A549 (cell line): ENCODE data around the gene AKTIP. TPM values are rescaled to one million over a fixed set of nuclear protein-coding genes. Genes with fewer than 3 reads are reported as not detected.

Source experiments
- ATAC-seq, 2 experiments: fragments of 200-7000 bp in 1 of 2; fragments of >200 bp in 1 of 2; cut with Nextera tagmentation in 1 of 2; cut with Tn5 transposase in 1 of 2; 3 replicates each; pipeline versions ENCODE4 v1.8.0 to v1.9.1; 2018 to 2020; ENCODE audit warnings: mild to moderate bottlenecking in 1 of 2, moderate library complexity in 1 of 2
- CTCF ChIA-PET: fragments of 300-600 bp; sonication (Branson Sonifier 250); formaldehyde crosslinking; extraction: SDS; loops from one replicate; lab custom pipeline; 2021; ENCODE audit warnings: antibody characterized with exemption, inconsistent platforms; lab: Yijun Ruan, JAX
- POLR2A ChIA-PET: fragments of 350-600 bp; formaldehyde crosslinking; extraction: SDS; loops from one replicate; lab custom pipeline; 2021; ENCODE audit warnings: antibody characterized with exemption, inconsistent platforms; lab: Yijun Ruan, JAX
- DNase-seq, 2 experiments: peaks; one replicate each; pipeline versions ENCODE4 v3.0.0 to v3.0.0-alpha.2; 2011 to 2016; ENCODE audit warnings: low read depth in 1 of 2, low spot score in 1 of 2
- FAIRE-seq: peaks from 2 replicates; lab custom pipeline; 2011; peaks lifted over from hg19 to GRCh38; lab: Jason Lieb, UNC
- H3K27ac ChIP-seq, 2 experiments: fragments of >200 bp; sonication (Bioruptor Twin); formaldehyde crosslinking; 3 replicates each; pipeline ENCODE4 v1.5.1; 2016 to 2017
- H3K4me1 ChIP-seq: fragments of >200 bp; sonication (Bioruptor Twin); formaldehyde crosslinking; 3 replicates; pipeline ENCODE4 v1.6.1; 2016
- H3K4me2 ChIP-seq: fragments of >200 bp; sonication (Bioruptor Twin); formaldehyde crosslinking; 3 replicates; pipeline ENCODE4 v1.6.1; 2016
- H3K4me3 ChIP-seq: fragments of >200 bp; sonication (Bioruptor Twin); formaldehyde crosslinking; 3 replicates; pipeline ENCODE4 v1.5.1; 2016
- H3K9me3 ChIP-seq: fragments of >200 bp; sonication (Bioruptor Twin); formaldehyde crosslinking; 3 replicates; pipeline ENCODE4 v1.6.1; 2016
- BCL3 ChIP-seq: fragments of >200 bp; sonication (Bioruptor Twin); formaldehyde crosslinking; IDR thresholded peaks from 3 replicates; pipeline ENCODE4 v1.6.1; 2016
- BHLHE40 ChIP-seq: IDR thresholded peaks from 2 replicates; pipeline ENCODE4 v1.6.1; 2012; ENCODE audit warnings: low read depth, low read length, inconsistent platforms
- CBX2 ChIP-seq: fragments of 200-600 bp; sonication (generic); IDR thresholded peaks from 2 replicates; pipeline ENCODE4 v1.6.1; 2016; ENCODE audit warnings: low read depth, mild to moderate bottlenecking, borderline replicate concordance
- CBX8 ChIP-seq: fragments of 200-600 bp; sonication (generic); IDR thresholded peaks from 2 replicates; pipeline ENCODE4 v1.6.1; 2016
- EHMT2 ChIP-seq: fragments of 200-600 bp; sonication (generic); IDR thresholded peaks from 2 replicates; pipeline ENCODE4 v1.6.1; 2016; ENCODE audit warnings: antibody characterized with exemption, low read depth, mild to moderate bottlenecking, moderate library complexity
- FOXS1 ChIP-seq: fragments of 250-450 bp; sonication (Bioruptor Pico); IDR thresholded peaks from 2 replicates; pipeline ENCODE4 v1.5.0; 2020; ENCODE audit warnings: mild to moderate bottlenecking, moderate library complexity
- HES2 ChIP-seq: fragments of >200 bp; sonication (Bioruptor Twin); formaldehyde crosslinking; IDR thresholded peaks from 2 replicates; pipeline ENCODE4 v1.6.1; 2016
- HEYL ChIP-seq: fragments of 250-450 bp; sonication (Bioruptor Pico); IDR thresholded peaks from 2 replicates; pipeline ENCODE4 v1.8.0; 2021; ENCODE audit warnings: mild to moderate bottlenecking, moderate library complexity
- HMGXB4 ChIP-seq: fragments of 250-450 bp; sonication (Bioruptor Pico); IDR thresholded peaks from 2 replicates; pipeline ENCODE4 v1.5.0; 2021; ENCODE audit warnings: mild to moderate bottlenecking, moderate library complexity, borderline replicate concordance
- HOXB5 ChIP-seq: fragments of 250-450 bp; sonication (Bioruptor Pico); IDR thresholded peaks from 2 replicates; pipeline ENCODE4 v1.5.0; 2020; ENCODE audit warnings: mild to moderate bottlenecking, moderate library complexity
- KDM5A ChIP-seq: fragments of 200-600 bp; sonication (generic); IDR thresholded peaks from 2 replicates; pipeline ENCODE4 v1.6.1; 2016; ENCODE audit warnings: antibody characterized with exemption, mild to moderate bottlenecking
- MAX ChIP-seq: IDR thresholded peaks from 2 replicates; pipeline ENCODE4 v1.6.1; 2012
- MYC ChIP-seq: IDR thresholded peaks from 2 replicates; pipeline ENCODE4 v1.6.1; 2012; ENCODE audit warnings: mild to moderate bottlenecking, inconsistent platforms, low read length, improper control_type of control experiment, borderline replicate concordance
- NFE2L2 ChIP-seq: fragments of 150-350 bp; conservative IDR thresholded peaks from 2 replicates; pipeline ENCODE4 v1.6.1; 2014; ENCODE audit warnings: low read length
- NR3C1 ChIP-seq: fragments of >200 bp; sonication (Bioruptor Twin); formaldehyde crosslinking; IDR thresholded peaks from 3 replicates; pipeline ENCODE4 v1.6.1; 2017
- RARB ChIP-seq: fragments of 250-450 bp; sonication (Bioruptor Pico); IDR thresholded peaks from 2 replicates; pipeline ENCODE4 v1.8.0; 2021; ENCODE audit warnings: mild to moderate bottlenecking, moderate library complexity
- RCOR1 ChIP-seq: fragments of 150-350 bp; IDR thresholded peaks from 2 replicates; pipeline ENCODE4 v1.6.1; 2014; ENCODE audit warnings: antibody characterized with exemption, low read length, low read depth
- REST ChIP-seq: fragments of 200-600 bp; sonication (generic); IDR thresholded peaks from 2 replicates; pipeline ENCODE4 v1.6.1; 2016; ENCODE audit warnings: antibody characterized with exemption, mild to moderate bottlenecking, moderate library complexity
- RFX5 ChIP-seq: fragments of 450-650 bp; IDR thresholded peaks from 2 replicates; pipeline ENCODE4 v1.7.1; 2014; ENCODE audit warnings: antibody characterized with exemption, mild to moderate bottlenecking, moderate library complexity
- SREBF2 ChIP-seq: fragments of 450-650 bp; IDR thresholded peaks from 2 replicates; pipeline ENCODE4 v1.6.1; 2014; ENCODE audit warnings: mild to moderate bottlenecking, moderate library complexity
- TP53 ChIP-seq: fragments of 250-450 bp; sonication (Bioruptor Pico); IDR thresholded peaks from 2 replicates; pipeline ENCODE4 v1.5.0; 2021; ENCODE audit warnings: mild to moderate bottlenecking, moderate library complexity
- USF2 ChIP-seq: fragments of 450-650 bp; IDR thresholded peaks from 2 replicates; pipeline ENCODE4 v1.6.1; 2014; ENCODE audit warnings: antibody characterized with exemption
- WGBS: methylation state at CpG from one replicate; pipeline ENCODE4 v1.1.6; 2017; ENCODE audit errors: missing lambda C conversion rate; 5-methylcytosine and 5-hydroxymethylcytosine counted together
- polyA plus RNA-seq, 4 experiments: library from polyadenylated mRNA; depleted of rRNA in 3 of 4; stranded (reverse); fragments of >200 nt; fragmentation: RNase III in 1 of 4; extraction: RNeasy Plus Mini Kit Qiagen cat#74134 plus additional on column Dnase treatment in 1 of 4; gene quantifications; 2 replicates in 3 of 4; 3 replicates in 1 of 4; pipeline ENCODE4 v1.2.3, GENCODE V29; 2011 to 2017

AKTIP gene
- polyA plus RNA-seq, 2 of the 4 experiments (the other 2 are of a cell fraction) = 21.0 to 48.4 TPM

GRCh38 chr16:53530741-53531140, 27.7 kb upstream of the AKTIP start (continued):
- TF ChIP-seq REST = no peak
- no peak for TF ChIP-seq CBX8
- TF ChIP-seq MYC = no peak
- TF ChIP-seq NR3C1 = no peak

GRCh38 chr16:53530046-53530445, 27.0 kb upstream of the AKTIP start:
- CTCF ChIA-PET = interaction anchor here (1.0 to 2.2 kb wide), 3 partner anchors 18 to 20 kb away, joined by 4 to 6 read pairs (median 5); no protein-coding TSS in a partner anchor

GRCh38 chr16:53529513-53529912, 26.5 kb upstream of the AKTIP start:
- FAIRE-seq = no peak
- Histone ChIP-seq H3K27ac (no peak overlapping the region), H3K9me3 (no peaks in the 10 kb centered on the region), H3K4me2 (no peak overlapping the region)
- POLR2A ChIA-PET = interaction anchor here (0.6 kb wide), 1 partner anchor 176 kb away, joined by 3 read pairs; no protein-coding TSS in a partner anchor
- CTCF ChIA-PET = interaction anchor here (2.2 kb wide), 1 partner anchor 18 kb away, joined by 5 read pairs; no protein-coding TSS in a partner anchor
- no peak for ATAC-seq
- WGBS = 70% methylated on average over 14 of the region's 14 CpGs
- no peak for DNase-seq
- no peak for TF ChIP-seq BHLHE40
- TF ChIP-seq EHMT2 = no peak
- no peak for TF ChIP-seq HES2
- no peak for TF ChIP-seq MYC
- TF ChIP-seq HMGXB4 (CRISPR knock-in tag) = no peak
- no peak for TF ChIP-seq TP53 (CRISPR knock-in tag)
- TF ChIP-seq USF2 = no peak
- TF ChIP-seq RFX5 = no peak
- TF ChIP-seq MAX = no peak
- no peak for TF ChIP-seq NFE2L2
- TF ChIP-seq HEYL (CRISPR knock-in tag) = no peak
- no peak for TF ChIP-seq SREBF2
- TF ChIP-seq CBX2 = no peak
- no peak for TF ChIP-seq RCOR1
- no peak for TF ChIP-seq HOXB5 (CRISPR knock-in tag)
- TF ChIP-seq KDM5A = no peak
- TF ChIP-seq BCL3 = no peak
- TF ChIP-seq RARB = no peak
- TF ChIP-seq, all 56 proteins: peak for 0
- Histone ChIP-seq H3K4me1 (no peaks in the 10 kb centered on the region), H3K4me3 (no peak overlapping the region)

More at GRCh38 chr16:53530046-53530445, 27.0 kb upstream of the AKTIP start:
- POLR2A ChIA-PET = interaction anchor here (0.6 kb wide), 1 partner anchor 176 kb away, joined by 3 read pairs; no protein-coding TSS in a partner anchor
- TF ChIP-seq FOXS1 (CRISPR knock-in tag) = no peak
- H3K4me2 ChIP-seq = no peak overlapping the region
- ATAC-seq (no peak), FAIRE-seq (no peak), DNase-seq (no peak)
- H3K27ac ChIP-seq = no peak overlapping the region
- 70% methylated on average over 7 of the region's 10 CpGs for WGBS
- H3K4me3 ChIP-seq = no peak overlapping the region
- H3K9me3 ChIP-seq = no peaks in the 10 kb centered on the region
- H3K4me1 ChIP-seq = no peaks in the 10 kb centered on the region
